K562 (cell line): ENCODE data around the gene SHC1. TPM values are rescaled to one million over a fixed set of nuclear protein-coding genes. Genes with fewer than 3 reads are reported as not detected.

ENCODE experiments used
- CBX3 ChIP-seq, 2 experiments: IDR thresholded peaks; 1 replicate in 1 of 2; 2 replicates in 1 of 2; pipeline ENCODE4 v1.6.1; 2012; ENCODE audit warnings: inconsistent platforms in 2 of 2, low read length in 2 of 2, borderline replicate concordance in 1 of 2, control low read depth in 1 of 2
- FOXA3 ChIP-seq, 2 experiments: fragments of 450-650 bp in 1 of 2; sonication (generic) in 1 of 2; formaldehyde crosslinking; IDR thresholded peaks in 1 of 2; conservative IDR thresholded peaks in 1 of 2; 2 replicates each; pipeline versions ENCODE4 v1.4.0 to v1.8.0; 2020 to 2022; ENCODE audit warnings: mild to moderate bottlenecking in 2 of 2, missing genetic modification reagents in 1 of 2
- IFI16 ChIP-seq: fragments of 250-450 bp; sonication (Bioruptor Pico); IDR thresholded peaks from 2 replicates; pipeline ENCODE4 v2.1.2; 2022; ENCODE audit warnings: mild to moderate bottlenecking, inconsistent platforms
- JUN ChIP-seq, 2 experiments: sonication (generic) in 1 of 2; formaldehyde crosslinking in 1 of 2; IDR thresholded peaks; 2 replicates each; pipeline versions ENCODE4 v1.6.1 to v1.8.0; 2012 to 2022; ENCODE audit warnings: borderline replicate concordance in 2 of 2, mild to moderate bottlenecking in 2 of 2, improper control_type of control experiment in 1 of 2, low read depth in 1 of 2, low read length in 1 of 2, missing genetic modification reagents in 1 of 2
- MBD2 ChIP-seq: sonication (generic); IDR thresholded peaks from 2 replicates; pipeline ENCODE4 v1.6.1; 2016; ENCODE audit warnings: low read depth, borderline replicate concordance
- MED1 ChIP-seq: sonication (generic); formaldehyde crosslinking; IDR thresholded peaks from 2 replicates; pipeline ENCODE4 v1.8.1; 2023; ENCODE audit warnings: missing genetic modification reagents, borderline replicate concordance
- MTA3 ChIP-seq: fragments of 450-650 bp; formaldehyde crosslinking; IDR thresholded peaks from 2 replicates; pipeline ENCODE4 v1.6.1; 2017; ENCODE audit warnings: mild to moderate bottlenecking, borderline replicate concordance
- RAD21 ChIP-seq, 2 experiments: fragments of 250-450 bp in 1 of 2; fragments of 450-650 bp in 1 of 2; sonication (Bioruptor Pico) in 1 of 2; formaldehyde crosslinking in 1 of 2; IDR thresholded peaks in 1 of 2; conservative IDR thresholded peaks in 1 of 2; 2 replicates each; pipeline versions ENCODE4 v1.4.0 to v1.8.0; 2020 to 2022; ENCODE audit warnings: mild to moderate bottlenecking in 2 of 2, moderate library complexity in 1 of 2
- SIN3B ChIP-seq: fragments of 450-650 bp; IDR thresholded peaks from 2 replicates; pipeline ENCODE4 v1.6.1; 2017; ENCODE audit warnings: low read depth, mild to moderate bottlenecking, moderate library complexity
- SIX5 ChIP-seq, 2 experiments: IDR thresholded peaks; 2 replicates each; pipeline ENCODE4 v1.6.1; 2011; ENCODE audit warnings: low read length in 2 of 2, borderline replicate concordance in 1 of 2, low read depth in 1 of 2, mild to moderate bottlenecking in 1 of 2, moderate library complexity in 1 of 2; ENCODE audit not compliant: insufficient read depth in 1 of 2
- SREBF2 ChIP-seq: sonication (generic); formaldehyde crosslinking; IDR thresholded peaks from 2 replicates; pipeline ENCODE4 v1.4.0; 2020; ENCODE audit warnings: mild to moderate bottlenecking, missing genetic modification reagents
- TSC22D4 ChIP-seq: fragments of 450-650 bp; IDR thresholded peaks from 2 replicates; pipeline ENCODE4 v1.6.1; 2016; ENCODE audit warnings: missing genetic modification characterization, missing biosample characterization, control low read depth
- ZBTB8A ChIP-seq: fragments of 450-650 bp; IDR thresholded peaks from 2 replicates; pipeline ENCODE4 v1.6.1; 2018; ENCODE audit warnings: mild to moderate bottlenecking, moderate library complexity; ENCODE audit not compliant: partially characterized antibody
- ZFX ChIP-seq: sonication (generic); formaldehyde crosslinking; IDR thresholded peaks from 2 replicates; pipeline ENCODE4 v1.8.0; 2022; ENCODE audit warnings: mild to moderate bottlenecking, missing genetic modification reagents, moderate library complexity
- ZNF444 ChIP-seq: fragments of 250-450 bp; sonication (Bioruptor Pico); IDR thresholded peaks from 2 replicates; pipeline ENCODE4 v1.4.0; 2020; ENCODE audit warnings: mild to moderate bottlenecking, moderate library complexity
- ZNF445 ChIP-seq: fragments of 250-450 bp; sonication (Bioruptor Pico); IDR thresholded peaks from 2 replicates; pipeline ENCODE4 v1.4.0; 2020; ENCODE audit warnings: low read depth, mild to moderate bottlenecking, moderate library complexity
- polyA plus RNA-seq, 8 experiments: library from polyadenylated mRNA; depleted of rRNA in 4 of 8; stranded (reverse) in 5 of 8; unstranded in 3 of 8; fragments of >200 nt; fragmentation: Nextera tagmentation in 2 of 8; fragmentation: Illumina TruSeq in 1 of 8; extraction: Ambion mirVana in 2 of 8; extraction: Trizol in 1 of 8; gene quantifications; 2 replicates each; pipeline versions ENCODE4 v1.2.1 to v1.2.3, GENCODE V29; 2011 to 2014; ENCODE audit warnings: inconsistent platforms in 1 of 8, missing spikeins in 1 of 8
- total RNA-seq, 7 experiments: library from RNA; depleted of rRNA in 6 of 7; stranded (reverse); fragments of >200 nt in 6 of 7; fragmentation: Illumina TruSeq in 2 of 7; extraction: Trizol in 2 of 7; gene quantifications; 2 replicates each; pipeline versions ENCODE4 v1.2.1 to v1.2.3, GENCODE V29; 2011 to 2021; ENCODE audit warnings: low replicate concordance in 1 of 7
- TF ChIP-seq, protein P1 (sequence below): fragments of 250-450 bp; sonication (Bioruptor Pico); IDR thresholded peaks from 2 replicates; pipeline ENCODE4 v1.4.0; 2020
- TF ChIP-seq, protein P2 (sequence below): fragments of 450-650 bp; IDR thresholded peaks from 2 replicates; pipeline ENCODE4 v1.6.1; 2017; ENCODE audit warnings: antibody characterized with exemption
- TF ChIP-seq, protein P3 (sequence below), 2 experiments: fragments of 450-650 bp in 1 of 2; sonication (generic) in 1 of 2; formaldehyde crosslinking in 1 of 2; IDR thresholded peaks in 1 of 2; conservative IDR thresholded peaks in 1 of 2; 2 replicates each; pipeline versions ENCODE4 v1.6.1 to v1.8.1; 2016 to 2023; ENCODE audit warnings: mild to moderate bottlenecking in 2 of 2, moderate library complexity in 2 of 2, inconsistent platforms in 1 of 2, missing genetic modification reagents in 1 of 2

SHC1 gene
- total and polyA plus RNA-seq, 9 of the 15 experiments (the other 6 are each of a cell fraction or from before 2014, with no cell fraction given): 4.1 to 113 (median 51.9) TPM

DNA sequence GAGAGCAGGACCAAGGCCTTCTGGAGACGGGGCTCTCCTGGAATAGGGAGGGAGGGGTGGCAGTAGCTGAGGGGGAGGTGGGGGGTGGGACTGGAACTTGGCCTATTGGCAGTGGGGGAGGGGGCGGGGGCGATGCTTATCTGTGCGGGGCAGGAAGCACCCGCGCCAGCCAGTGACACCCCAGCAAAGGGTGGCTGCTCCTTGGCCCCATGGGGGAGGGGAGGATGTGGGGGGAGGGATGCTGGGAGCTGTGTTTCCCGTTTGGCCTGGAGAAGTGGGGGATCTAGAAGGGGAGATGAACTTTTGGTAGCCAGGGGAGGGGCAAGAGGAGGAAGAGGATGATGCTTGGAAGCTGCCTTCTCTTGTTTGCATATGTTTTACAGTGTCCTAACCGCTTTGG lies 43.1 kb upstream of the SHC1 start (continued):
- peak; percentile 80 for TF ChIP-seq ZNF444
- TF ChIP-seq RAD21 (CRISPR knock-in tag; conservative IDR thresholded peaks at IDR 0.05 in 1 of 2, IDR thresholded peaks at IDR 0.05 in 1 of 2): no peak
- 0 out of 2 replicates have a peak, but pooled peaks have one; percentile 4 for TF ChIP-seq ZFX (CRISPR knock-in tag)
- TF ChIP-seq SIN3B: no peak
- TF ChIP-seq, protein P1, sequence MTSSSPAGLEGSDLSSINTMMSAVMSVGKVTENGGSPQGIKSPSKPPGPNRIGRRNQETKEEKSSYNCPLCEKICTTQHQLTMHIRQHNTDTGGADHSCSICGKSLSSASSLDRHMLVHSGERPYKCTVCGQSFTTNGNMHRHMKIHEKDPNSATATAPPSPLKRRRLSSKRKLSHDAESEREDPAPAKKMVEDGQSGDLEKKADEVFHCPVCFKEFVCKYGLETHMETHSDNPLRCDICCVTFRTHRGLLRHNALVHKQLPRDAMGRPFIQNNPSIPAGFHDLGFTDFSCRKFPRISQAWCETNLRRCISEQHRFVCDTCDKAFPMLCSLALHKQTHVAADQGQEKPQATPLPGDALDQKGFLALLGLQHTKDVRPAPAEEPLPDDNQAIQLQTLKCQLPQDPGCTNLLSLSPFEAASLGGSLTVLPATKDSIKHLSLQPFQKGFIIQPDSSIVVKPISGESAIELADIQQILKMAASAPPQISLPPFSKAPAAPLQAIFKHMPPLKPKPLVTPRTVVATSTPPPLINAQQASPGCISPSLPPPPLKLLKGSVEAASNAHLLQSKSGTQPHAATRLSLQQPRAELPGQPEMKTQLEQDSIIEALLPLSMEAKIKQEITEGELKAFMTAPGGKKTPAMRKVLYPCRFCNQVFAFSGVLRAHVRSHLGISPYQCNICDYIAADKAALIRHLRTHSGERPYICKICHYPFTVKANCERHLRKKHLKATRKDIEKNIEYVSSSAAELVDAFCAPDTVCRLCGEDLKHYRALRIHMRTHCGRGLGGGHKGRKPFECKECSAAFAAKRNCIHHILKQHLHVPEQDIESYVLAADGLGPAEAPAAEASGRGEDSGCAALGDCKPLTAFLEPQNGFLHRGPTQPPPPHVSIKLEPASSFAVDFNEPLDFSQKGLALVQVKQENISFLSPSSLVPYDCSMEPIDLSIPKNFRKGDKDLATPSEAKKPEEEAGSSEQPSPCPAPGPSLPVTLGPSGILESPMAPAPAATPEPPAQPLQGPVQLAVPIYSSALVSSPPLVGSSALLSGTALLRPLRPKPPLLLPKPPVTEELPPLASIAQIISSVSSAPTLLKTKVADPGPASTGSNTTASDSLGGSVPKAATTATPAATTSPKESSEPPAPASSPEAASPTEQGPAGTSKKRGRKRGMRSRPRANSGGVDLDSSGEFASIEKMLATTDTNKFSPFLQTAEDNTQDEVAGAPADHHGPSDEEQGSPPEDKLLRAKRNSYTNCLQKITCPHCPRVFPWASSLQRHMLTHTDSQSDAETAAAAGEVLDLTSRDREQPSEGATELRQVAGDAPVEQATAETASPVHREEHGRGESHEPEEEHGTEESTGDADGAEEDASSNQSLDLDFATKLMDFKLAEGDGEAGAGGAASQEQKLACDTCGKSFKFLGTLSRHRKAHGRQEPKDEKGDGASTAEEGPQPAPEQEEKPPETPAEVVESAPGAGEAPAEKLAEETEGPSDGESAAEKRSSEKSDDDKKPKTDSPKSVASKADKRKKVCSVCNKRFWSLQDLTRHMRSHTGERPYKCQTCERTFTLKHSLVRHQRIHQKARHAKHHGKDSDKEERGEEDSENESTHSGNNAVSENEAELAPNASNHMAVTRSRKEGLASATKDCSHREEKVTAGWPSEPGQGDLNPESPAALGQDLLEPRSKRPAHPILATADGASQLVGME: no peak
- no peak for TF ChIP-seq MED1 (CRISPR knock-in tag)
- no peak for TF ChIP-seq JUN (IDR thresholded peaks at IDR 0.05; ENCODE audit: borderline replicate concordance, low read depth, low read length)
- no peak for TF ChIP-seq JUN (CRISPR knock-in tag; IDR thresholded peaks at IDR 0.05; ENCODE audit: borderline replicate concordance)
- no peak for TF ChIP-seq MTA3
- no peak for TF ChIP-seq SREBF2 (CRISPR knock-in tag)
- TF ChIP-seq, protein P2, sequence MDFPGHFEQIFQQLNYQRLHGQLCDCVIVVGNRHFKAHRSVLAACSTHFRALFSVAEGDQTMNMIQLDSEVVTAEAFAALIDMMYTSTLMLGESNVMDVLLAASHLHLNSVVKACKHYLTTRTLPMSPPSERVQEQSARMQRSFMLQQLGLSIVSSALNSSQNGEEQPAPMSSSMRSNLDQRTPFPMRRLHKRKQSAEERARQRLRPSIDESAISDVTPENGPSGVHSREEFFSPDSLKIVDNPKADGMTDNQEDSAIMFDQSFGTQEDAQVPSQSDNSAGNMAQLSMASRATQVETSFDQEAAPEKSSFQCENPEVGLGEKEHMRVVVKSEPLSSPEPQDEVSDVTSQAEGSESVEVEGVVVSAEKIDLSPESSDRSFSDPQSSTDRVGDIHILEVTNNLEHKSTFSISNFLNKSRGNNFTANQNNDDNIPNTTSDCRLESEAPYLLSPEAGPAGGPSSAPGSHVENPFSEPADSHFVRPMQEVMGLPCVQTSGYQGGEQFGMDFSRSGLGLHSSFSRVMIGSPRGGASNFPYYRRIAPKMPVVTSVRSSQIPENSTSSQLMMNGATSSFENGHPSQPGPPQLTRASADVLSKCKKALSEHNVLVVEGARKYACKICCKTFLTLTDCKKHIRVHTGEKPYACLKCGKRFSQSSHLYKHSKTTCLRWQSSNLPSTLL: no peak
- no peak for TF ChIP-seq TSC22D4 (tag)
- TF ChIP-seq MBD2: 0 out of 2 replicates have a peak, but pooled peaks have one; percentile 19
- no peak for TF ChIP-seq ZNF445 (CRISPR knock-in tag)
- no peak for TF ChIP-seq ZBTB8A
- no peak for TF ChIP-seq IFI16 (CRISPR knock-in tag)
- no peak for TF ChIP-seq SIX5 (IDR thresholded peaks at IDR 0.05; ENCODE audit: borderline replicate concordance in 1 of 2, insufficient read depth in 1 of 2, low read depth in 1 of 2, low read length in 2 of 2)
- no peak for TF ChIP-seq CBX3 (IDR thresholded peaks at IDR 0.05; ENCODE audit: borderline replicate concordance in 1 of 2, low read length in 2 of 2)
- TF ChIP-seq, protein P3, sequence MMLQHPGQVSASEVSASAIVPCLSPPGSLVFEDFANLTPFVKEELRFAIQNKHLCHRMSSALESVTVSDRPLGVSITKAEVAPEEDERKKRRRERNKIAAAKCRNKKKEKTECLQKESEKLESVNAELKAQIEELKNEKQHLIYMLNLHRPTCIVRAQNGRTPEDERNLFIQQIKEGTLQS (IDR thresholded peaks at IDR 0.05): no peak
- TF ChIP-seq, protein P3 (CRISPR knock-in tag; conservative IDR thresholded peaks at IDR 0.05): no peak
- TF ChIP-seq FOXA3 (CRISPR knock-in tag; conservative IDR thresholded peaks at IDR 0.05 in 1 of 2, IDR thresholded peaks at IDR 0.05 in 1 of 2): no peak
